CD4-positive, CD25-positive, alpha-beta regulatory T cell (primary cell): ENCODE data around the gene SIAH1. TPM values are rescaled to one million over a fixed set of nuclear protein-coding genes. Genes with fewer than 3 reads are reported as not detected.

Source experiments
- polyA plus RNA-seq, 4 donors: library from polyadenylated mRNA; unstranded; fragments of 300-500 nt; fragmentation: Illumina TruSeq; gene quantifications; one replicate each; pipeline ENCODE4 v1.2.3, GENCODE V29; 2021
- total RNA-seq: library from RNA; stranded (reverse); gene quantifications from one replicate; pipeline ENCODE4 v1.2.3, GENCODE V29; 2022

Gene SIAH1
- total and polyA plus RNA-seq, 5 donors from 2014 or later, result 6.6 to 34.0 (median 13.0) TPM

Other genes with a start within 250 kb of the SIAH1 start
- gene ABCC12, start 229.4 kb downstream of the SIAH1 start, total RNA-seq, result not detected
- not detected for gene ABCC12, start 229.4 kb downstream of the SIAH1 start, polyA plus RNA-seq
- 72.9 TPM for gene LONP2, start 141.1 kb downstream of the SIAH1 start, total RNA-seq
- gene LONP2, start 141.1 kb downstream of the SIAH1 start, polyA plus RNA-seq, result 10 to 100 TPM; 29.1 to 40.5 (median 34.6) TPM
- not detected for gene ABCC11, start 137.9 kb downstream of the SIAH1 start, total RNA-seq
- gene ABCC11, start 137.9 kb downstream of the SIAH1 start, polyA plus RNA-seq, result under 1 TPM in 2 of 4 donors, not detected in 2; 0.13 to 0.30 TPM
- gene N4BP1, start 224.8 kb upstream of the SIAH1 start, total RNA-seq, result 125 TPM
- 10 to 100 TPM; 28.8 to 44.8 (median 38.9) TPM for gene N4BP1, start 224.8 kb upstream of the SIAH1 start, polyA plus RNA-seq